H9 (cell line): ENCODE data around the gene B3GALT5. TPM values are rescaled to one million over a fixed set of nuclear protein-coding genes. Genes with fewer than 3 reads are reported as not detected.

ENCODE experiments used
- DNase-seq: peaks from one replicate; pipeline ENCODE4 v3.0.0-alpha.2; 2017
- H2AFZ ChIP-seq: one replicate; pipeline ENCODE4 v1.6.1; 2013; ENCODE audit warnings: mild to moderate bottlenecking, low read length, control low read depth, moderate library complexity
- H2AK5ac ChIP-seq: 2 replicates; pipeline ENCODE4 v1.6.1; 2013; ENCODE audit warnings: low read length, control low read depth, mixed read lengths; ENCODE audit not compliant: insufficient read length
- H2BK120ac ChIP-seq: one replicate; pipeline ENCODE4 v1.6.1; 2013; ENCODE audit warnings: low read depth, mild to moderate bottlenecking, low read length, control low read depth, inconsistent platforms; ENCODE audit not compliant: poor library complexity, severe bottlenecking
- H2BK12ac ChIP-seq: 2 replicates; pipeline ENCODE4 v1.6.1; 2013; ENCODE audit warnings: low read length, control low read depth, mixed read lengths, low read depth; ENCODE audit not compliant: insufficient read length
- H2BK15ac ChIP-seq: 2 replicates; pipeline ENCODE4 v1.6.1; 2013; ENCODE audit warnings: low read depth, low read length, control low read depth
- H2BK20ac ChIP-seq: one replicate; pipeline ENCODE4 v1.6.1; 2013; ENCODE audit warnings: low read depth, mild to moderate bottlenecking, low read length, control low read depth, inconsistent platforms; ENCODE audit not compliant: poor library complexity, severe bottlenecking
- H2BK5ac ChIP-seq: 2 replicates; pipeline ENCODE4 v1.6.1; 2013; ENCODE audit warnings: low read length, control low read depth, mixed read lengths; ENCODE audit not compliant: insufficient read length
- H3K14ac ChIP-seq: 2 replicates; pipeline ENCODE4 v1.6.1; 2013; ENCODE audit warnings: low read length, control low read depth; ENCODE audit not compliant: insufficient read depth
- H3K18ac ChIP-seq: 2 replicates; pipeline ENCODE4 v1.6.1; 2013; ENCODE audit warnings: low read depth, mild to moderate bottlenecking, mixed read lengths, low read length, control low read depth; ENCODE audit not compliant: insufficient read length
- H3K23ac ChIP-seq: 2 replicates; pipeline ENCODE4 v1.6.1; 2013; ENCODE audit warnings: low read length, control low read depth, mixed read lengths, low read depth; ENCODE audit not compliant: insufficient read length
- H3K23me2 ChIP-seq: 2 replicates; pipeline ENCODE4 v1.6.1; 2013; ENCODE audit warnings: low read depth, mild to moderate bottlenecking, mixed read lengths, low read length, control low read depth; ENCODE audit not compliant: insufficient read length, poor library complexity, severe bottlenecking
- H3K27ac ChIP-seq: 2 replicates; pipeline ENCODE4 v1.5.1; 2013; ENCODE audit warnings: low read length, control low read depth, mixed read lengths, low read depth; ENCODE audit not compliant: insufficient read length
- H3K27me3 ChIP-seq: 2 replicates; pipeline ENCODE4 v1.6.1; 2013; ENCODE audit warnings: low read length, control low read depth, inconsistent platforms; ENCODE audit not compliant: insufficient read depth
- H3K4ac ChIP-seq: 2 replicates; pipeline ENCODE4 v1.6.1; 2013; ENCODE audit warnings: low read depth, mild to moderate bottlenecking, control low read depth, inconsistent platforms, low read length, moderate library complexity
- H3K4me1 ChIP-seq: 2 replicates; pipeline ENCODE4 v1.6.1; 2013; ENCODE audit warnings: low read length, control low read depth, inconsistent platforms; ENCODE audit not compliant: insufficient read depth
- H3K4me2 ChIP-seq: 2 replicates; pipeline ENCODE4 v1.6.1; 2013; ENCODE audit warnings: low read length, control low read depth, mixed read lengths; ENCODE audit not compliant: insufficient read length, insufficient read depth
- H3K56ac ChIP-seq: 2 replicates; pipeline ENCODE4 v1.6.1; 2013; ENCODE audit warnings: low read depth, mild to moderate bottlenecking, mixed read lengths, low read length, control low read depth; ENCODE audit not compliant: insufficient read length
- H3K79me1 ChIP-seq: 2 replicates; pipeline ENCODE4 v1.6.1; 2013; ENCODE audit warnings: low read depth, mild to moderate bottlenecking, moderate library complexity, low read length, control low read depth, inconsistent platforms; ENCODE audit not compliant: insufficient read depth, poor library complexity, severe bottlenecking
- H3K79me2 ChIP-seq: 2 replicates; pipeline ENCODE4 v1.6.1; 2013; ENCODE audit warnings: low read length, control low read depth, inconsistent platforms; ENCODE audit not compliant: insufficient read depth
- H3K9ac ChIP-seq: 2 replicates; pipeline ENCODE4 v1.6.1; 2013; ENCODE audit warnings: low read length, control low read depth, mixed read lengths; ENCODE audit not compliant: insufficient read length; ENCODE audit errors: extremely low read depth
- H3K9me3 ChIP-seq: one replicate; pipeline ENCODE4 v1.6.1; 2013; ENCODE audit warnings: low read depth, low read length, inconsistent platforms; ENCODE audit not compliant: control insufficient read depth
- H3T11ph ChIP-seq: one replicate; pipeline ENCODE4 v1.6.1; 2013; ENCODE audit warnings: mild to moderate bottlenecking, low read length, control low read depth, inconsistent platforms
- H4K20me1 ChIP-seq: one replicate; pipeline ENCODE4 v1.6.1; 2013; ENCODE audit not compliant: control insufficient read depth, insufficient read length, insufficient read depth
- H4K5ac ChIP-seq: 2 replicates; pipeline ENCODE4 v1.6.1; 2013; ENCODE audit warnings: low read depth, mild to moderate bottlenecking, mixed read lengths, low read length, control low read depth; ENCODE audit not compliant: insufficient read length
- H4K8ac ChIP-seq: replicated peaks from 2 replicates; pipeline ENCODE4 v1.6.1; 2013; ENCODE audit warnings: low read length, control low read depth, mixed read lengths, low read depth; ENCODE audit not compliant: insufficient read length
- H4K91ac ChIP-seq: 2 replicates; pipeline ENCODE4 v1.6.1; 2013; ENCODE audit warnings: low read depth, mild to moderate bottlenecking, moderate library complexity, mixed read lengths, low read length, control low read depth; ENCODE audit not compliant: insufficient read length
- H3K27ac Mint-ChIP-seq, 3 experiments: 2 replicates in 2 of 3; 3 replicates in 1 of 3; pipeline ENCODE4 v1.8.0; 2020 to 2021; ENCODE audit warnings: mixed read lengths in 3 of 3, mild to moderate bottlenecking in 1 of 3, moderate library complexity in 1 of 3
- H3K27me3 Mint-ChIP-seq: 2 replicates; pipeline ENCODE4 v1.8.0; 2021; ENCODE audit warnings: low read depth, mild to moderate bottlenecking, moderate library complexity, mixed read lengths
- H3K36me3 Mint-ChIP-seq, 3 experiments: 2 replicates in 2 of 3; 3 replicates in 1 of 3; pipeline ENCODE4 v1.8.0; 2020 to 2021; ENCODE audit warnings: low read depth in 3 of 3, mixed read lengths in 3 of 3; ENCODE audit not compliant: insufficient read depth in 1 of 3
- H3K4me1 Mint-ChIP-seq, 2 experiments: 2 replicates each; pipeline ENCODE4 v1.8.0; 2020; ENCODE audit warnings: mixed read lengths in 2 of 2
- H3K4me3 Mint-ChIP-seq, 2 experiments: 2 replicates in 1 of 2; 3 replicates in 1 of 2; pipeline ENCODE4 v1.8.0; 2020 to 2021; ENCODE audit warnings: mild to moderate bottlenecking in 2 of 2, mixed read lengths in 2 of 2, moderate library complexity in 1 of 2
- H3K9me3 Mint-ChIP-seq, 2 experiments: 2 replicates in 1 of 2; 3 replicates in 1 of 2; pipeline ENCODE4 v1.8.0; 2020; ENCODE audit warnings: mild to moderate bottlenecking in 2 of 2, mixed read lengths in 2 of 2, moderate library complexity in 1 of 2
- WGBS: extraction: QIAGEN DNeasy Blood & Tissue Kit; methylation state at CpG from one replicate; pipeline ENCODE4 v1.1.7; 2013; ENCODE audit warnings: missing lambda C conversion rate, low lambda C conversion rate, mixed read lengths; ENCODE audit not compliant: insufficient read length; ENCODE audit errors: extremely low coverage; 5-methylcytosine and 5-hydroxymethylcytosine counted together
- total RNA-seq: library from RNA; stranded (reverse); gene quantifications from 2 replicates; pipeline ENCODE4 v1.2.1, GENCODE V29; 2021
- TF ChIP-seq, protein P1 (sequence below): fragments of 200-600 bp; sonication (generic); conservative IDR thresholded peaks from 3 replicates; pipeline ENCODE4 v1.8.0; 2021; ENCODE audit warnings: antibody characterized with exemption, mild to moderate bottlenecking

The B3GALT5 gene
- total RNA-seq, 1 experiment from 2014 or later: 24.7 TPM

DNA sequence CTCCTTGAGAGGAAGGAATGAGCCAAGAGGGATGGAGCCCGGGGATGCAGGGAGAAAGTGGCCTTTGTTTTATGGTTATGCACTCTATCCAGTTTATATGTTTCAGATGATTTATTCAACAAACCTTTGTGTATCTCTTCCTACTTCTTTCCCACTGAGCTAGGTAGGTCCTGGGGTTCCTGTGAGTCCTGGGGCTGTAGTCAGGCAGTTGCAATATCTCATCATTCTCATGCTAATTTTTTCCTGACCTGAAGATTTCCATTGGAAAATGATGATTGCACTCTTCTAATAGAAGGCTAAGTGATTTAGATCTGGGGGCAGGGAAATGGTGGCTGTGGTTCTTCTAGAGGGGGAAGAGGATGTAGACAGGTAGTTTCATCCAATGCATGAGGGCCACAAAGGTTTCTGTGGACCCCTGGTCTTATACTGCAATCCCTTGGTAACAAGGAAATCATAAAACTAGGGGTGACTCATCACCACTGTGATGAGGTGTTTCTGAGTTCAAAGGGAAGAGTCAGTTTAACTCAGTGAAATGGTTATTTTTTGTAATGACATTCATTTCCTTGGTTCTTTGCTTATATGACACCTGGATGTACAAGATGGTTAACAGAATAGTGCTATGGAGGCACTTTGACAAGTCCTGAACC lies 20.2 kb downstream of the B3GALT5 start:
- Histone ChIP-seq H2AFZ (no peak overlapping the region), H4K8ac (no peak overlapping the region), H3K14ac (no peak overlapping the region), H3T11ph (no peak overlapping the region), H3K79me1 (peaks cover 2% of the 10 kb centered on the region), H2BK5ac (no peak overlapping the region), H2BK15ac (no peak overlapping the region), H3K27me3 (no peaks in the 10 kb centered on the region), H3K27ac (no peak overlapping the region), H2BK20ac (no peak overlapping the region), H3K4me1 (peaks cover 19% of the 10 kb centered on the region), H3K9ac (no peak overlapping the region), H3K79me2 (peaks cover 31% of the 10 kb centered on the region; the same call in 1 of the 2 replicates), H3K4me2 (no peak overlapping the region), H4K91ac (no peak overlapping the region), H4K5ac (no peak overlapping the region), H2AK5ac (no peak overlapping the region), H3K56ac (no peak overlapping the region), H2BK12ac (no peak overlapping the region), H3K18ac (no peak overlapping the region), H3K23ac (no peak overlapping the region), H3K9me3 (no peaks in the 10 kb centered on the region), H3K4ac (no peak overlapping the region), H4K20me1 (no peaks in the 10 kb centered on the region), H3K23me2 (no peaks in the 10 kb centered on the region), H2BK120ac (no peak overlapping the region)
- TF ChIP-seq, protein P1, sequence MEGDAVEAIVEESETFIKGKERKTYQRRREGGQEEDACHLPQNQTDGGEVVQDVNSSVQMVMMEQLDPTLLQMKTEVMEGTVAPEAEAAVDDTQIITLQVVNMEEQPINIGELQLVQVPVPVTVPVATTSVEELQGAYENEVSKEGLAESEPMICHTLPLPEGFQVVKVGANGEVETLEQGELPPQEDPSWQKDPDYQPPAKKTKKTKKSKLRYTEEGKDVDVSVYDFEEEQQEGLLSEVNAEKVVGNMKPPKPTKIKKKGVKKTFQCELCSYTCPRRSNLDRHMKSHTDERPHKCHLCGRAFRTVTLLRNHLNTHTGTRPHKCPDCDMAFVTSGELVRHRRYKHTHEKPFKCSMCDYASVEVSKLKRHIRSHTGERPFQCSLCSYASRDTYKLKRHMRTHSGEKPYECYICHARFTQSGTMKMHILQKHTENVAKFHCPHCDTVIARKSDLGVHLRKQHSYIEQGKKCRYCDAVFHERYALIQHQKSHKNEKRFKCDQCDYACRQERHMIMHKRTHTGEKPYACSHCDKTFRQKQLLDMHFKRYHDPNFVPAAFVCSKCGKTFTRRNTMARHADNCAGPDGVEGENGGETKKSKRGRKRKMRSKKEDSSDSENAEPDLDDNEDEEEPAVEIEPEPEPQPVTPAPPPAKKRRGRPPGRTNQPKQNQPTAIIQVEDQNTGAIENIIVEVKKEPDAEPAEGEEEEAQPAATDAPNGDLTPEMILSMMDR: no peak
- Mint-ChIP-seq H3K4me1 (peaks cover 47 to 64% of the 10 kb centered on the region in 2 experiments), H3K9me3 (no peaks in the 10 kb centered on the region; a peak in 1 of 5 replicates), H3K27me3 (no peaks in the 10 kb centered on the region; the same call in 1 of the 2 replicates), H3K4me3 (no peak overlapping the region), H3K36me3 (peaks cover 14 to 24% (median 14%) of the 10 kb centered on the region in 3 experiments), H3K27ac (no peak overlapping the region)
- no CpG with 5 or more reads among the region's 1 CpG for WGBS
- DNase-seq: no peak
